Iris pigment epithelial cell (primary cell): ENCODE data around the gene DNAJC12.
"Not testable (repeated sequence)": the region's sequence is repeated elsewhere in the genome, so short reads cannot be mapped to it uniquely, and the experiment has no call there.

ENCODE experiments used
- DNase-seq: peaks from one replicate; pipeline ENCODE4 v3.0.0-alpha.2; 2011; ENCODE audit warnings: low read depth

The DNAJC12 gene

GRCh38 chr10:67762567-67762966 lies 75.4 kb downstream of the DNAJC12 start:
- DNase-seq: not testable (repeated sequence)

GRCh38 chr10:67760272-67760671 lies 77.7 kb downstream of the DNAJC12 start:
- DNase-seq: no peak
